Measurements from ENCODE around the gene VSTM2B. TPM values are rescaled to one million over a fixed set of nuclear protein-coding genes. Genes with fewer than 3 reads are reported as not detected.

The VSTM2B gene
- total and polyA plus RNA-seq, 2 of the 4 experiments (the other 2 are of a cell fraction), result not detected

DNA sequence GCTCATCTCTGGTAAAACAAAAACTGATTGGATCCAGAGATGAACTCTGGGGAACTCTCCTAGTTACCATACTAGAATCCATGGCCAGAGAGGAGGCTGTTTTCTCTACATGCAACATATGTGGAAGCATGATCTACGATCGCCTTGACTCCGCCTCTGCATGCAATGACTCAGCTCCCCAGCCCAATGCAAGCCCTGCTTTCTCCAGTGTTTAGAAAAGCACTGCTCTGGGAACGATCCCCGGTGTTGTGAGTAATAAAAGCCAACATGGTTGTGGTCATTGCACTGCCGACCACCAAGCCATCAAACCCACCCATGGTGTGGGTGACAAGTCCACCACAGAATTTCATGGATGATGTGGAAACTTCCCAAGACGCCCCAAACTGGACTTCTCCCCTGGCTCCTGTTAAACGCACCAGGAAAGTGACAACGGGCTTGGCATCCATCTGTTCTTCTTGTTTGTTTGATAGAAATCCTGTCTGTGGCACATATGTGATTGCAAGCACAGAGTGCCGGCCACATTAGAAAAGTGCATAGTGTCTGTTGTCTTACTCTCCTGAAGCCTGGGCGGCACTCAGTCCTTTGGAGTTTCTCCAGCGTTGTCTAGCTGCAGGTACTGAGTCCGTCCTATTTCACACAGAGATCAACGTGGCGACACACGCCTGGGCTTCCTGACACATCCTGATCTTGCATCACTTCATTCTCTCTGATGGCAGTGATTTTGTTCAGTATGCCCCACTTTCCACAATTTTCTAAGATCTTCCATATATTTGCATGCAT is 36.4 kb upstream of the VSTM2B start:
- Histone ChIP-seq H2AK9ac (replicated peaks; ENCODE audit: low read depth, low read length, poor library complexity) (no peak overlapping the region), H2BK120ac (ENCODE audit: low read depth, low read length) (no peak overlapping the region), H3K18ac (ENCODE audit: low read depth, low read length) (no peak overlapping the region), H4K91ac (ENCODE audit: insufficient read depth, low read depth, low read length) (no peak overlapping the region), H2BK5ac (ENCODE audit: low read depth, low read length, poor library complexity, severe bottlenecking) (no peak overlapping the region), H2BK15ac (ENCODE audit: low read depth, low read length) (no peak overlapping the region), H3K23ac (ENCODE audit: low read depth, low read length) (no peak overlapping the region), H3K27me3 (ENCODE audit: control insufficient read depth, insufficient read depth, low read length) (no peaks in the 10 kb centered on the region), H4K5ac (ENCODE audit: low read depth, low read length) (no peak overlapping the region), H2AK5ac (ENCODE audit: low read depth, low read length) (no peak overlapping the region), H3K4ac (ENCODE audit: low read depth, low read length) (no peak overlapping the region), H3K4me3 (ENCODE audit: insufficient read depth, low read depth, low read length) (no peak overlapping the region), H3K14ac (replicated peaks; ENCODE audit: low read depth, low read length) (no peak overlapping the region), H3K79me1 (ENCODE audit: low read depth in 1 of 2, low read length in 2 of 2) (no peaks in the 10 kb centered on the region), H3K9me1 (ENCODE audit: insufficient read depth, low read length) (no peaks in the 10 kb centered on the region), H3K36me3 (ENCODE audit: control insufficient read depth, insufficient read depth, low read length) (no peaks in the 10 kb centered on the region), H3K9ac (ENCODE audit: low read depth, low read length) (no peak overlapping the region), H2BK20ac (ENCODE audit: low read depth, low read length) (no peak overlapping the region), H3K4me1 (ENCODE audit: control insufficient read depth, insufficient read depth, low read length) (no peaks in the 10 kb centered on the region), H4K20me1 (ENCODE audit: insufficient read depth, low read length) (no peaks in the 10 kb centered on the region), H3K56ac (ENCODE audit: extremely low read depth, insufficient read depth, low read length) (no peak overlapping the region), H3K9me3 (ENCODE audit: control insufficient read depth, insufficient read depth, low read length) (peaks cover 2% of the 10 kb centered on the region; the same call in 1 of the 2 replicates), H4K8ac (ENCODE audit: low read depth in 2 of 2, low read length in 2 of 2) (no peak overlapping the region), H3K4me2 (ENCODE audit: low read depth, low read length) (no peak overlapping the region), H3K27ac (ENCODE audit: insufficient read depth, low read length) (no peak overlapping the region), H2AFZ (replicated peaks; ENCODE audit: low read length, poor library complexity) (no peak overlapping the region)
- DNase-seq, result no peak
- WGBS, 2 experiments (ENCODE audit: extremely low coverage in 2 of 2, insufficient read length in 1 of 2), result 44% methylated on average over 4 of the region's 16 CpGs; no CpG with 5 or more reads in 1 of the 2 experiments
- in situ Hi-C loops (cut with MboI; ENCODE audit: low sequenced_read_pairs) (no loop called here), intact Hi-C loops (cut with micrococcal nuclease) (no loop called here), dilution Hi-C loops (cut with HindIII; ENCODE audit: low sequenced_read_pairs, unreplicated experiment) (no loop called here)
- no TSS peak for BruUV-seq (replicated peaks)
- ChIA-PET POLR2A (ENCODE audit: unreplicated experiment) (no interaction called here), CTCF (no interaction called here)
- ATAC-seq (ENCODE audit: low read depth), result no peak
- TF ChIP-seq CEBPB (IDR thresholded peaks at IDR 0.05; ENCODE audit: low read depth, low read length), result no peak
- TF ChIP-seq FOS (IDR thresholded peaks at IDR 0.05; ENCODE audit: low read depth, low read length), result no peak
- no peak for TF ChIP-seq USF2 (IDR thresholded peaks at IDR 0.05; ENCODE audit: low read depth, low read length)

Measured in IMR-90 (cell line).